A549 (cell line): ENCODE data around the gene PEF1. TPM values are rescaled to one million over a fixed set of nuclear protein-coding genes. Genes with fewer than 3 reads are reported as not detected.

Source experiments
- ATAC-seq, 2 experiments: fragments of 200-7000 bp in 1 of 2; fragments of >200 bp in 1 of 2; cut with Nextera tagmentation in 1 of 2; cut with Tn5 transposase in 1 of 2; 3 replicates each; pipeline versions ENCODE4 v1.8.0 to v1.9.1; 2018 to 2020; ENCODE audit warnings: mild to moderate bottlenecking in 1 of 2, moderate library complexity in 1 of 2
- CTCF ChIA-PET: fragments of 300-600 bp; sonication (Branson Sonifier 250); formaldehyde crosslinking; extraction: SDS; loops from one replicate; lab custom pipeline; 2021; ENCODE audit warnings: antibody characterized with exemption, inconsistent platforms; lab: Yijun Ruan, JAX
- POLR2A ChIA-PET: fragments of 350-600 bp; formaldehyde crosslinking; extraction: SDS; loops from one replicate; lab custom pipeline; 2021; ENCODE audit warnings: antibody characterized with exemption, inconsistent platforms; lab: Yijun Ruan, JAX
- DNase-seq, 2 experiments: peaks; one replicate each; pipeline versions ENCODE4 v3.0.0 to v3.0.0-alpha.2; 2011 to 2016; ENCODE audit warnings: low read depth in 1 of 2, low spot score in 1 of 2
- FAIRE-seq: peaks from 2 replicates; lab custom pipeline; 2011; peaks lifted over from hg19 to GRCh38; lab: Jason Lieb, UNC
- H3K27ac ChIP-seq, 2 experiments: fragments of >200 bp; sonication (Bioruptor Twin); formaldehyde crosslinking; 3 replicates each; pipeline ENCODE4 v1.5.1; 2016 to 2017
- H3K4me1 ChIP-seq: fragments of >200 bp; sonication (Bioruptor Twin); formaldehyde crosslinking; 3 replicates; pipeline ENCODE4 v1.6.1; 2016
- H3K4me2 ChIP-seq: fragments of >200 bp; sonication (Bioruptor Twin); formaldehyde crosslinking; 3 replicates; pipeline ENCODE4 v1.6.1; 2016
- H3K4me3 ChIP-seq: fragments of >200 bp; sonication (Bioruptor Twin); formaldehyde crosslinking; 3 replicates; pipeline ENCODE4 v1.5.1; 2016
- H3K9me3 ChIP-seq: fragments of >200 bp; sonication (Bioruptor Twin); formaldehyde crosslinking; 3 replicates; pipeline ENCODE4 v1.6.1; 2016
- CEBPB ChIP-seq, 2 experiments: fragments of >200 bp in 1 of 2; sonication (Bioruptor Twin) in 1 of 2; formaldehyde crosslinking in 1 of 2; IDR thresholded peaks; 2 replicates each; pipeline ENCODE4 v1.6.1; 2012 to 2016
- CHD2 ChIP-seq: fragments of 150-350 bp; IDR thresholded peaks from 2 replicates; pipeline ENCODE4 v1.6.1; 2014; ENCODE audit warnings: low read length; ENCODE audit not compliant: partially characterized antibody
- CTCF ChIP-seq: fragments of >200 bp; sonication (Bioruptor Twin); formaldehyde crosslinking; IDR thresholded peaks from 3 replicates; pipeline ENCODE4 v1.5.1; 2016
- EP300 ChIP-seq, 2 experiments: fragments of >200 bp; sonication (Bioruptor Twin); formaldehyde crosslinking; IDR thresholded peaks; 2 replicates in 1 of 2; 3 replicates in 1 of 2; pipeline ENCODE4 v1.6.1; 2016 to 2017
- FOSL2 ChIP-seq, 2 experiments: fragments of 450-650 bp in 1 of 2; fragments of >200 bp in 1 of 2; sonication (Bioruptor Twin) in 1 of 2; formaldehyde crosslinking; IDR thresholded peaks; 2 replicates each; pipeline versions ENCODE4 v1.5.0 to v1.6.1; 2016 to 2020; ENCODE audit warnings: mild to moderate bottlenecking in 1 of 2, moderate library complexity in 1 of 2
- GATA3 ChIP-seq: IDR thresholded peaks from 2 replicates; pipeline ENCODE4 v1.6.1; 2012; ENCODE audit warnings: borderline replicate concordance
- HOXB13 ChIP-seq: fragments of 250-450 bp; sonication (Bioruptor Pico); IDR thresholded peaks from 2 replicates; pipeline ENCODE4 v1.5.0; 2020; ENCODE audit warnings: low read depth, mild to moderate bottlenecking, moderate library complexity
- HOXB5 ChIP-seq: fragments of 250-450 bp; sonication (Bioruptor Pico); IDR thresholded peaks from 2 replicates; pipeline ENCODE4 v1.5.0; 2020; ENCODE audit warnings: mild to moderate bottlenecking, moderate library complexity
- KDM1A ChIP-seq: fragments of 200-600 bp; sonication (generic); IDR thresholded peaks from 2 replicates; pipeline ENCODE4 v1.6.1; 2016; ENCODE audit warnings: low read depth, mild to moderate bottlenecking
- MAFK ChIP-seq: fragments of 450-650 bp; IDR thresholded peaks from 2 replicates; pipeline ENCODE4 v1.6.1; 2014; ENCODE audit not compliant: partially characterized antibody
- MYC ChIP-seq: IDR thresholded peaks from 2 replicates; pipeline ENCODE4 v1.6.1; 2012; ENCODE audit warnings: mild to moderate bottlenecking, inconsistent platforms, low read length, improper control_type of control experiment, borderline replicate concordance
- POLR2A ChIP-seq: IDR thresholded peaks from 2 replicates; pipeline ENCODE4 v1.6.1; 2012; ENCODE audit warnings: mild to moderate bottlenecking, low read length
- RAD21 ChIP-seq, 2 experiments: fragments of >200 bp in 1 of 2; sonication (Bioruptor Twin) in 1 of 2; formaldehyde crosslinking in 1 of 2; IDR thresholded peaks in 1 of 2; conservative IDR thresholded peaks in 1 of 2; 2 replicates in 1 of 2; 3 replicates in 1 of 2; pipeline ENCODE4 v1.6.1; 2012 to 2018; ENCODE audit warnings: inconsistent platforms in 1 of 2
- RARB ChIP-seq: fragments of 250-450 bp; sonication (Bioruptor Pico); IDR thresholded peaks from 2 replicates; pipeline ENCODE4 v1.8.0; 2021; ENCODE audit warnings: mild to moderate bottlenecking, moderate library complexity
- RCOR1 ChIP-seq: fragments of 150-350 bp; IDR thresholded peaks from 2 replicates; pipeline ENCODE4 v1.6.1; 2014; ENCODE audit warnings: antibody characterized with exemption, low read length, low read depth
- RNF2 ChIP-seq: fragments of 200-600 bp; sonication (generic); IDR thresholded peaks from 2 replicates; pipeline ENCODE4 v1.6.1; 2016; ENCODE audit warnings: low read depth, mild to moderate bottlenecking, antibody characterized with exemption, moderate library complexity, borderline replicate concordance
- ZFP36 ChIP-seq: fragments of 450-650 bp; IDR thresholded peaks from 2 replicates; pipeline ENCODE4 v1.6.1; 2014; ENCODE audit warnings: borderline replicate concordance; ENCODE audit not compliant: partially characterized antibody
- WGBS: methylation state at CpG from one replicate; pipeline ENCODE4 v1.1.6; 2017; ENCODE audit errors: missing lambda C conversion rate; 5-methylcytosine and 5-hydroxymethylcytosine counted together
- polyA plus RNA-seq, 4 experiments: library from polyadenylated mRNA; depleted of rRNA in 3 of 4; stranded (reverse); fragments of >200 nt; fragmentation: RNase III in 1 of 4; extraction: RNeasy Plus Mini Kit Qiagen cat#74134 plus additional on column Dnase treatment in 1 of 4; gene quantifications; 2 replicates in 3 of 4; 3 replicates in 1 of 4; pipeline ENCODE4 v1.2.3, GENCODE V29; 2011 to 2017
- TF ChIP-seq, protein P1 (sequence below): IDR thresholded peaks from 2 replicates; pipeline ENCODE4 v1.6.1; 2012

Gene PEF1
- polyA plus RNA-seq, 2 of the 4 experiments (the other 2 are of a cell fraction), result 38.3 to 47.6 TPM

- H3K27ac ChIP-seq, result no peak overlapping the region
- ChIA-PET POLR2A (interaction anchor here (1.1 kb wide), 1 partner anchor 9 kb away, joined by 3 read pairs; the partner anchor contains the start of gene PEF1), CTCF (interaction anchor here (0.8 to 1.7 kb wide), 3 partner anchors 10 to 61 kb away, joined by 3 to 6 read pairs (median 3); no protein-coding TSS in a partner anchor)
- no peak for FAIRE-seq
- ATAC-seq, result no peak
- DNase-seq, result no peak
- TF ChIP-seq CHD2, result no peak
- TF ChIP-seq ZFP36, result no peak
- no peak for TF ChIP-seq RAD21 (conservative IDR thresholded peaks at IDR 0.05 in 1 of 2, IDR thresholded peaks at IDR 0.05 in 1 of 2)
- H3K9me3 ChIP-seq, result no peaks in the 10 kb centered on the region
- WGBS, result 87% methylated on average over 5 of the region's 5 CpGs
- no peak overlapping the region for H3K4me2 ChIP-seq
- H3K4me3 ChIP-seq, result no peak overlapping the region
- no peaks in the 10 kb centered on the region for H3K4me1 ChIP-seq
Observed at GRCh38 chr1:31654474-31654776, 9.7 kb upstream of the PEF1 start.

GRCh38 chr1:31653717-31654473 is 9.2 kb upstream of the PEF1 start:
- FAIRE-seq (no peak), DNase-seq (no peak), ATAC-seq (no peak)
- Histone ChIP-seq H3K4me1 (no peaks in the 10 kb centered on the region), H3K4me3 (no peak overlapping the region), H3K4me2 (no peak overlapping the region), H3K9me3 (no peaks in the 10 kb centered on the region), H3K27ac (no peak overlapping the region)
- TF ChIP-seq RARB (CRISPR knock-in tag) (no peak), MYC (no peak), FOSL2 (IDR thresholded peaks at IDR 0.05) (no peak), FOSL2 (CRISPR knock-in tag; IDR thresholded peaks at IDR 0.05) (no peak), KDM1A (no peak), POLR2A (no peak), EP300 (IDR thresholded peaks at IDR 0.05) (no peak), RCOR1 (no peak), RAD21 (conservative IDR thresholded peaks at IDR 0.05 in 1 of 2, IDR thresholded peaks at IDR 0.05 in 1 of 2) (no peak), GATA3 (no peak), MAFK (no peak), HOXB13 (CRISPR knock-in tag) (no peak), RNF2 (no peak), CEBPB (IDR thresholded peaks at IDR 0.05) (no peak)
- TF ChIP-seq, protein P1, sequence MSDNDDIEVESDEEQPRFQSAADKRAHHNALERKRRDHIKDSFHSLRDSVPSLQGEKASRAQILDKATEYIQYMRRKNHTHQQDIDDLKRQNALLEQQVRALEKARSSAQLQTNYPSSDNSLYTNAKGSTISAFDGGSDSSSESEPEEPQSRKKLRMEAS, result no peak
- ChIA-PET POLR2A (interaction anchor here (1.1 kb wide), 1 partner anchor 9 kb away, joined by 3 read pairs; the partner anchor contains the start of gene PEF1), CTCF (interaction anchor here (1.2 to 2.0 kb wide), 3 partner anchors 9 to 135 kb away, joined by 3 to 7 read pairs (median 5); no protein-coding TSS in a partner anchor)
- WGBS, result 73% methylated on average over 12 of the region's 12 CpGs

- H3K4me2 ChIP-seq, result no peak overlapping the region
- ChIA-PET POLR2A (interaction anchor here (1.1 kb wide), 1 partner anchor 8 kb away, joined by 3 read pairs; the partner anchor contains the start of gene PEF1), CTCF (interaction anchor here (1.1 to 2.0 kb wide), 3 partner anchors 10 to 136 kb away, joined by 3 to 7 read pairs (median 5); no protein-coding TSS in a partner anchor)
- H3K27ac ChIP-seq, result no peak overlapping the region
- H3K4me3 ChIP-seq, result no peak overlapping the region
- WGBS, result 43% methylated on average over 4 of the region's 4 CpGs
- H3K4me1 ChIP-seq, result no peaks in the 10 kb centered on the region
- no peak for TF ChIP-seq RAD21 (conservative IDR thresholded peaks at IDR 0.05 in 1 of 2, IDR thresholded peaks at IDR 0.05 in 1 of 2)
- no peak for TF ChIP-seq CTCF
- no peak for TF ChIP-seq HOXB5 (CRISPR knock-in tag)
- no peak for DNase-seq
- FAIRE-seq, result no peak
- no peak for ATAC-seq
- H3K9me3 ChIP-seq, result no peaks in the 10 kb centered on the region
Observed at GRCh38 chr1:31652891-31653499, 8.3 kb upstream of the PEF1 start.
